K562 (cell line): Measurements from ENCODE around the gene TACR2. TPM values are rescaled to one million over a fixed set of nuclear protein-coding genes. Genes with fewer than 3 reads are reported as not detected.

ENCODE experiments used
- ATAC-seq: fragments of 200-7000 bp; cut with Tn5 transposase; 3 replicates; pipeline ENCODE4 v1.9.1; 2020; ENCODE audit warnings: moderate library complexity
- BruUV-seq: library from RNA; stranded (reverse); fragments of 400-500 nt; replicated peaks from 2 replicates; lab custom pipeline; 2021; lab: Mats Ljungman, UMichigan
- CTCF ChIA-PET: fragments of 300-600 bp; formaldehyde crosslinking; extraction: SDS; loops from one replicate; lab custom pipeline; 2021; ENCODE audit warnings: low intra/inter-chr PET ratio; lab: Yijun Ruan, JAX
- POLR2A ChIA-PET: fragments of 300-600, 350-650 bp; sonication (Branson Sonifier 250); formaldehyde crosslinking; extraction: SDS; loops from one replicate; lab custom pipeline; 2021; ENCODE audit warnings: antibody characterized with exemption, inconsistent platforms; lab: Yijun Ruan, JAX
- DNase-seq, 4 experiments: peaks; one replicate each; pipeline versions ENCODE4 v3.0.0 to v3.0.0-alpha.2; 2011 to 2018; ENCODE audit warnings: low spot score in 3 of 4, mixed read lengths in 3 of 4; ENCODE audit errors: extremely low read depth in 1 of 4
- FAIRE-seq: peaks from 2 replicates; lab custom pipeline; 2011; peaks lifted over from hg19 to GRCh38; lab: Jason Lieb, UNC
- H2AFZ ChIP-seq: 2 replicates; pipeline ENCODE4 v1.6.0; 2011; ENCODE audit warnings: low read depth, low read length, control low read depth, inconsistent platforms
- H3K27ac ChIP-seq: fragments of 200-600 bp; 3 replicates; pipeline ENCODE4 v1.8.0; 2011; ENCODE audit warnings: low read depth, mild to moderate bottlenecking, control low read depth, inconsistent platforms, low read length, moderate library complexity, mixed read lengths; ENCODE audit errors: extremely low read depth
- H3K27me3 ChIP-seq, 2 experiments: fragments of 300-600 bp in 1 of 2; 2 replicates in 1 of 2; 3 replicates in 1 of 2; pipeline versions ENCODE4 v1.6.0 to v1.8.0; 2011; ENCODE audit warnings: inconsistent platforms in 2 of 2, low read length in 2 of 2, mild to moderate bottlenecking in 1 of 2, mixed read lengths in 1 of 2, moderate library complexity in 1 of 2; ENCODE audit not compliant: control insufficient read depth in 2 of 2, insufficient read depth in 2 of 2
- H3K36me3 ChIP-seq: fragments of 300-600 bp; 3 replicates; pipeline ENCODE4 v1.8.0; 2011; ENCODE audit warnings: mild to moderate bottlenecking, low read length, inconsistent platforms; ENCODE audit not compliant: control insufficient read depth, insufficient read depth
- H3K4me1 ChIP-seq, 2 experiments: fragments of 200-600 bp in 1 of 2; replicated peaks in 1 of 2; 2 replicates in 1 of 2; 3 replicates in 1 of 2; pipeline versions ENCODE4 v1.5.1 to v1.8.0; 2011; ENCODE audit warnings: inconsistent platforms in 2 of 2, low read length in 2 of 2, mild to moderate bottlenecking in 1 of 2, mixed read lengths in 1 of 2, moderate library complexity in 1 of 2; ENCODE audit not compliant: control insufficient read depth in 2 of 2, insufficient read depth in 2 of 2
- H3K4me2 ChIP-seq: 2 replicates; pipeline ENCODE4 v1.6.1; 2011; ENCODE audit warnings: low read length, control low read depth, inconsistent platforms, mixed read lengths; ENCODE audit not compliant: insufficient read depth
- H3K4me3 ChIP-seq: fragments of 200-600 bp; sonication (generic), shearing (Covaris generic); 2 replicates; pipeline ENCODE4 v1.5.1; 2016; ENCODE audit warnings: control low read depth, inconsistent platforms
- H3K79me2 ChIP-seq: fragments of 200-600 bp; 3 replicates; pipeline ENCODE4 v1.8.0; 2011; ENCODE audit warnings: low read length, inconsistent platforms; ENCODE audit not compliant: control insufficient read depth, insufficient read depth
- H3K9ac ChIP-seq, 2 experiments: 2 replicates each; pipeline versions ENCODE4 v1.6.0 to v1.6.1; 2011; ENCODE audit warnings: low read depth in 2 of 2, low read length in 2 of 2, control low read depth in 1 of 2, inconsistent platforms in 1 of 2, mild to moderate bottlenecking in 1 of 2, mixed read lengths in 1 of 2; ENCODE audit not compliant: insufficient read depth in 1 of 2
- H3K9me1 ChIP-seq: one replicate; pipeline ENCODE4 v1.6.0; 2011; ENCODE audit warnings: inconsistent platforms, mild to moderate bottlenecking, low read length, moderate library complexity; ENCODE audit not compliant: control insufficient read depth, insufficient read depth
- H3K9me3 ChIP-seq: replicated peaks from 2 replicates; pipeline ENCODE4 v1.5.1; 2011; ENCODE audit warnings: low read depth, low read length, inconsistent platforms; ENCODE audit not compliant: control insufficient read depth, insufficient read depth
- H4K20me1 ChIP-seq: replicated peaks from 2 replicates; pipeline ENCODE4 v1.6.1; 2011; ENCODE audit warnings: low read length, inconsistent platforms, mixed read lengths; ENCODE audit not compliant: control insufficient read depth, insufficient read depth
- ATF4 ChIP-seq: fragments of 450-650 bp; formaldehyde crosslinking; IDR thresholded peaks from 2 replicates; pipeline ENCODE4 v1.4.0; 2022; ENCODE audit warnings: mild to moderate bottlenecking, moderate library complexity
- BMI1 ChIP-seq: fragments of 150-350 bp; IDR thresholded peaks from 2 replicates; pipeline ENCODE4 v1.6.1; 2014; ENCODE audit warnings: low read length
- FOXA3 ChIP-seq, 2 experiments: fragments of 450-650 bp in 1 of 2; sonication (generic) in 1 of 2; formaldehyde crosslinking; IDR thresholded peaks in 1 of 2; conservative IDR thresholded peaks in 1 of 2; 2 replicates each; pipeline versions ENCODE4 v1.4.0 to v1.8.0; 2020 to 2022; ENCODE audit warnings: mild to moderate bottlenecking in 2 of 2, missing genetic modification reagents in 1 of 2
- KDM5B ChIP-seq: fragments of 200-600 bp; sonication (generic); IDR thresholded peaks from 2 replicates; pipeline ENCODE4 v1.6.1; 2012; ENCODE audit warnings: low read depth, mild to moderate bottlenecking, moderate library complexity, low read length, control low read depth, inconsistent platforms; ENCODE audit not compliant: insufficient replicate concordance
- PREB ChIP-seq: sonication (generic); formaldehyde crosslinking; IDR thresholded peaks from 2 replicates; pipeline ENCODE4 v1.8.1; 2023; ENCODE audit warnings: mild to moderate bottlenecking, missing genetic modification reagents
- RBM14 ChIP-seq: fragments of 200-400 bp; formaldehyde crosslinking; IDR thresholded peaks from 2 replicates; pipeline ENCODE4 v1.6.1; 2018; ENCODE audit warnings: low read depth, mild to moderate bottlenecking, low read length, moderate library complexity, borderline replicate concordance; ENCODE audit not compliant: insufficient read depth
- ZKSCAN3 ChIP-seq: fragments of 250-450 bp; sonication (Bioruptor Pico); IDR thresholded peaks from 2 replicates; pipeline ENCODE4 v1.4.0; 2020
- ZNF146 ChIP-seq: IDR thresholded peaks from one replicate; pipeline ENCODE4 v1.6.1; 2018; ENCODE audit warnings: missing compliant biosample characterization; ENCODE audit not compliant: unreplicated experiment
- ZNF277 ChIP-seq: fragments of 250-450 bp; sonication (Bioruptor Pico); IDR thresholded peaks from 2 replicates; pipeline ENCODE4 v1.8.0; 2022; ENCODE audit warnings: inconsistent platforms, mild to moderate bottlenecking, moderate library complexity, borderline replicate concordance
- ZNF586 ChIP-seq: fragments of 450-650 bp; formaldehyde crosslinking; conservative IDR thresholded peaks from 2 replicates; pipeline ENCODE4 v1.4.0; 2020; ENCODE audit warnings: mild to moderate bottlenecking, moderate library complexity
- WGBS: fragments of 100-300 bp; shearing (Covaris generic); methylation state at CpG from one replicate; pipeline ENCODE4 v1.1.6; 2016; ENCODE audit warnings: low coverage, mixed read lengths; ENCODE audit not compliant: insufficient coverage; ENCODE audit errors: missing lambda C conversion rate; 5-methylcytosine and 5-hydroxymethylcytosine counted together
- in situ Hi-C: fragments of 300-500 bp; cut with MboI; formaldehyde crosslinking; loops from 4 replicates; pipeline ENCODE4 v1.15.0; 2018; ENCODE audit warnings: inconsistent platforms, mixed read lengths
- intact Hi-C: fragments of 100-400 bp; cut with micrococcal nuclease; formaldehyde crosslinking; loops from 2 replicates; pipeline ENCODE4 v1.14.2; 2022
- polyA plus RNA-seq, 8 experiments: library from polyadenylated mRNA; depleted of rRNA in 4 of 8; stranded (reverse) in 5 of 8; unstranded in 3 of 8; fragments of >200 nt; fragmentation: Nextera tagmentation in 2 of 8; fragmentation: Illumina TruSeq in 1 of 8; extraction: Ambion mirVana in 2 of 8; extraction: Trizol in 1 of 8; gene quantifications; 2 replicates each; pipeline versions ENCODE4 v1.2.1 to v1.2.3, GENCODE V29; 2011 to 2014; ENCODE audit warnings: inconsistent platforms in 1 of 8, missing spikeins in 1 of 8
- total RNA-seq, 7 experiments: library from RNA; depleted of rRNA in 6 of 7; stranded (reverse); fragments of >200 nt in 6 of 7; fragmentation: Illumina TruSeq in 2 of 7; extraction: Trizol in 2 of 7; gene quantifications; 2 replicates each; pipeline versions ENCODE4 v1.2.1 to v1.2.3, GENCODE V29; 2011 to 2021; ENCODE audit warnings: low replicate concordance in 1 of 7

Gene TACR2
- total and polyA plus RNA-seq, 9 of the 15 experiments (the other 6 are each of a cell fraction or from before 2014, with no cell fraction given) = not detected

GRCh38 chr10:69457771-69458237 is 41.1 kb upstream of the TACR2 start:
- no peak overlapping the region for H3K4me3 ChIP-seq
- no peak overlapping the region for H3K9ac ChIP-seq
- DNase-seq = peak in 1 of 4 experiments; percentile 30
- peak overlapping the region; percentile 8; the same call in 1 of the 3 replicates for H3K27ac ChIP-seq
- ChIA-PET POLR2A (interaction anchor here (0.6 to 1.1 kb wide), 2 partner anchors 8 to 17 kb away, joined by 4 read pairs; no protein-coding TSS in a partner anchor), CTCF (no interaction called here)
- BruUV-seq = no TSS peak
- peak overlapping the region; percentile 63; the same call in 1 of the 2 replicates for H2AFZ ChIP-seq
- H3K9me1 ChIP-seq = no peaks in the 10 kb centered on the region
- ATAC-seq = peak; percentile 37
- FAIRE-seq = peak; percentile 26
- H3K79me2 ChIP-seq = no peaks in the 10 kb centered on the region
- WGBS = 5% methylated on average over 5 of the region's 5 CpGs
- in situ Hi-C loops (no loop called here), intact Hi-C loops (no loop called here)
- H3K4me2 ChIP-seq = no peak overlapping the region
- H3K27me3 ChIP-seq = 0 out of 5 replicates have a peak, but pooled peaks cover 0 to under 1% of the 10 kb centered on the region in 2 experiments
- no peaks in the 10 kb centered on the region for H4K20me1 ChIP-seq
- no peaks in the 10 kb centered on the region for H3K36me3 ChIP-seq
- H3K9me3 ChIP-seq = no peaks in the 10 kb centered on the region
- H3K4me1 ChIP-seq = peaks cover 6 to 18% of the 10 kb centered on the region in 2 experiments
- TF ChIP-seq FOXA3 (CRISPR knock-in tag; conservative IDR thresholded peaks at IDR 0.05 in 1 of 2, IDR thresholded peaks at IDR 0.05 in 1 of 2) = no peak
- no peak for TF ChIP-seq ATF4 (CRISPR knock-in tag)
- no peak for TF ChIP-seq KDM5B
- TF ChIP-seq BMI1 = no peak
- TF ChIP-seq ZNF277 (CRISPR knock-in tag) = no peak
- TF ChIP-seq ZNF586 (CRISPR knock-in tag) = no peak
- no peak for TF ChIP-seq ZNF146 (CRISPR knock-in tag)
- no peak for TF ChIP-seq PREB (CRISPR knock-in tag)
- no peak for TF ChIP-seq RBM14
- no peak for TF ChIP-seq ZKSCAN3
